CD4-positive, CD25-positive, alpha-beta regulatory T cell (primary cell): ENCODE results near the gene FBRSL1. TPM values are rescaled to one million over a fixed set of nuclear protein-coding genes. Genes with fewer than 3 reads are reported as not detected.

Experiments
- ATAC-seq, 2 donors: fragments of 150-1000 bp; cut with Tn5 transposase; one replicate each; pipeline ENCODE4 v1.10.0; 2021; ENCODE audit warnings: low read depth in 2 of 2, moderate number of reproducible peaks in 2 of 2, moderate library complexity in 1 of 2
- DNase-seq, 3 donors: peaks; one replicate each; pipeline versions ENCODE4 v3.0.0 to v3.0.0-alpha.2; 2012 to 2022; ENCODE audit warnings: mixed read lengths in 1 of 3
- H3K27ac ChIP-seq: one replicate; pipeline ENCODE4 v1.7.0; 2013; ENCODE audit warnings: mild to moderate bottlenecking, low read length; ENCODE audit not compliant: insufficient read depth, poor library complexity, severe bottlenecking
- H3K27me3 ChIP-seq: one replicate; pipeline ENCODE4 v1.7.0; 2013; ENCODE audit warnings: low read length; ENCODE audit not compliant: control insufficient read depth, insufficient read depth
- H3K36me3 ChIP-seq: one replicate; pipeline ENCODE4 v1.7.0; 2013; ENCODE audit warnings: mild to moderate bottlenecking, low read length, moderate library complexity; ENCODE audit not compliant: control insufficient read depth, insufficient read depth
- H3K4me1 ChIP-seq: 2 replicates; pipeline ENCODE4 v1.7.0; 2013; ENCODE audit warnings: mild to moderate bottlenecking, low read length; ENCODE audit not compliant: insufficient read depth, control insufficient read depth, poor library complexity, severe bottlenecking
- H3K4me3 ChIP-seq: one replicate; pipeline ENCODE4 v1.7.0; 2013; ENCODE audit warnings: low read depth, mild to moderate bottlenecking, low read length, moderate library complexity
- H3K9me3 ChIP-seq, 2 experiments: 1 replicate in 1 of 2; 2 replicates in 1 of 2; pipeline ENCODE4 v1.7.0; 2013; ENCODE audit warnings: low read length in 2 of 2, mild to moderate bottlenecking in 1 of 2, moderate library complexity in 1 of 2; ENCODE audit not compliant: control insufficient read depth in 2 of 2
- H3K27ac Mint-ChIP-seq, 3 donors: one replicate each; pipeline ENCODE4 v1.8.0; 2020 to 2022; ENCODE audit warnings: mild to moderate bottlenecking in 3 of 3, mixed read lengths in 3 of 3, moderate library complexity in 2 of 3
- H3K27me3 Mint-ChIP-seq: one replicate; pipeline ENCODE4 v1.8.0; 2022; ENCODE audit warnings: mild to moderate bottlenecking, mixed read lengths
- H3K36me3 Mint-ChIP-seq: one replicate; pipeline ENCODE4 v1.8.0; 2020; ENCODE audit warnings: mixed read lengths
- H3K4me1 Mint-ChIP-seq, 4 donors: one replicate each; pipeline ENCODE4 v1.8.0; 2020 to 2022; ENCODE audit warnings: mixed read lengths in 4 of 4, mild to moderate bottlenecking in 1 of 4
- H3K4me3 Mint-ChIP-seq, 4 donors: one replicate each; pipeline ENCODE4 v1.8.0; 2020 to 2022; ENCODE audit warnings: mild to moderate bottlenecking in 4 of 4, mixed read lengths in 4 of 4, moderate library complexity in 3 of 4
- H3K9me3 Mint-ChIP-seq, 7 donors: one replicate each; pipeline ENCODE4 v1.8.0; 2020 to 2022; ENCODE audit warnings: mixed read lengths in 7 of 7, mild to moderate bottlenecking in 3 of 7, moderate library complexity in 2 of 7
- polyA plus RNA-seq, 4 donors: library from polyadenylated mRNA; unstranded; fragments of 300-500 nt; fragmentation: Illumina TruSeq; gene quantifications; one replicate each; pipeline ENCODE4 v1.2.3, GENCODE V29; 2021
- total RNA-seq: library from RNA; stranded (reverse); gene quantifications from one replicate; pipeline ENCODE4 v1.2.3, GENCODE V29; 2022

The FBRSL1 gene
- total and polyA plus RNA-seq, 5 donors from 2014 or later, result 0.16 to 94.6 (median 0.34) TPM

DNA sequence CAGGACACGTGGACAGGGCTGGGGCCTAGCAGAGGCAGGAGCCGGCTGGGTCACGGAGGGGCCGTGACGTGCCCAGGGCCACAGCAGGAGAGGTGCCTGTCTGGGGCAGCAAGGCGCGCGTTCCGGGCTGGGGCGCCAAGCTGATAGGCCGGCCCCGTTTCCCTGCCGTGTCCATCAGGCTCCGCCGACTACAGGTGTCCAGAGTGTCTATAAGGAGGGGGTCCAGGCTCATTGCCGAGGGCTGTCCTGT lies 18.5 kb downstream of the FBRSL1 start:
- H3K4me3 Mint-ChIP-seq, result no peak overlapping the region
- H3K27me3 ChIP-seq, result no peaks in the 10 kb centered on the region
- ATAC-seq (no peak), DNase-seq (no peak)
- H3K36me3 ChIP-seq, result peaks cover 18% of the 10 kb centered on the region
- H3K36me3 Mint-ChIP-seq, result no peaks in the 10 kb centered on the region
- no peak overlapping the region for H3K4me3 ChIP-seq
- H3K9me3 ChIP-seq, result no peaks in the 10 kb centered on the region
- H3K4me1 Mint-ChIP-seq, result peaks cover 0 to 41% (median 17%) of the 10 kb centered on the region in 4 donors
- H3K27ac Mint-ChIP-seq, result no peak overlapping the region
- no peaks in the 10 kb centered on the region for H3K27me3 Mint-ChIP-seq
- H3K27ac ChIP-seq, result no peak overlapping the region
- no peaks in the 10 kb centered on the region for H3K9me3 Mint-ChIP-seq
- H3K4me1 ChIP-seq, result peaks cover 37% of the 10 kb centered on the region

DNA sequence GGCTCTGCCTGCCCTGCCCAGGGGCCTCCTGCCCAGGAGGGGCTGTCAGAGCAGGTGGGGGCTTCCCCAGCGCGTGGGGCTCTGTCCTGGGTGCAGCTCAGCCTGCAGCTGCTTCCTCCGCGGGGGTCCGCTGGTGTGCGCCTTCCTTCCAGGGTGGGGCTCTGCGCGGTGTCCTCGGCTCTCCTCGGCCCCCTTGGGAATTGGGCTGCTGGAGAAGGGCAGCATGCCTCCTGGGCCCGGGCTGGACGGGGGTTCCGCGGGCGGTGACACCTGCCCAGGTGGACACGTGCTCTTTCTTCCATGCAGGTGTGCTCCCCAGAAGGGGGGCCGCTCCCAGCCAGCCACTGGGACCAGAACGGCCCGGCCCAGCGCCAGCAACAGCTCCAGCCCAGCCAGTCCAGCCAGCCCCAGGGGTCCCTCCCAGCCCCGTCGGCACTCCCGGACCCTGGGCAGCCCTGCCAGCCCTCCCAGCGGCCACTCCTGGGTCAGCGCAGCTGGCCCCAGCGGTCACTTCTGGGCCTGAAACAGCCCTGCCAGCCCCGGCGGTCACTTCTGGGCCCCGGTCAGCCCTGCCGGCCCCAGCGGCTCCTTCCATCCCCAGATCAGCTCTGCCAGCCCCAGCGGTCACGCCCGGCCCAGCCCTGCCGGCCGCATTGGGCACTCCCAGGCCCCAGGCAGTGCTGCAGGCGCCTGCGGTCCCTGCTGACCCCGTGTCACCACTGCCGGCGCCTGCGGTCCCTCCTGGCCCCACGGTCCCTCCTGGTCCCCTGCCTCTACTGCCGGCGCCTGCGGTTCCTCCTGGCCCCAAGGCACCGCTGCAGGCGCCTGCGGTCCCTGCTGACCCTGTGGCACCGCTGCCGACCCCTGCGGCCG lies 19.1 kb downstream of the FBRSL1 start:
- no peak for ATAC-seq

DNA sequence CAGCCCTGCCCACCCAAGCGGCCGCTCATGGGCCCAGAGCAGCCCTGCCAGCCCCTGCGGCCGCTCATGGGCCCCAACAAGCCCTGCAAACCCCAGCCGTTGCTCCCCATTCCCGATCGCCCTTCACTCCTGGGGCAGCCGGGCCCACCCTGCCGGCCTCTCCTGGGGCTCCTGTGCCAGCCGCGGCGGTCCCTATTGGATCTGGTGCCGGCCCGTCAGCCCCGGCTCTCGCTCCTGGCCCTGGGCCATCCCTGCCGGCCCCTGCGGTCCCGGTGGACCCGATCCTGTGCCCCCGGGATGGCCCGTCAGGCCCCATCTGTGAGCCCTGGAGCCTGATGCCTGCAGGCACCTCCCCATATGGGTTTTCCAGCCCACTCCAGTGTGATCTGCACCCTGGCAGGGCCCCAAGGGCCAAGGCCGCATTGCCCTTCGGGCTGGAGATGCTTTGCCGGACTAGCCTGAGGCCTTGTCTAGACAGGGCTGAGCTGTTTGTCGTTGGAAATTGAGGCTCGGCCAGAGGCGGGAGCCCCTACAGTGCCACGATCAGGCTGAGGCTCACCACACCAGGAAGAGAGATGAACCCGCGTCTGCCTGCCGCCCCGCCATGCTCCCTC lies 20.3 kb downstream of the FBRSL1 start:
- H3K4me1 ChIP-seq, result peaks cover 27% of the 10 kb centered on the region
- Mint-ChIP-seq H3K9me3 (peaks cover 0 to under 1% (median 0%) of the 10 kb centered on the region in 7 donors), H3K27ac (no peak overlapping the region), H3K36me3 (peaks cover 1% of the 10 kb centered on the region), H3K27me3 (no peaks in the 10 kb centered on the region), H3K4me1 (peaks cover 0 to 26% (median 13%) of the 10 kb centered on the region in 4 donors), H3K4me3 (no peak overlapping the region)
- H3K27ac ChIP-seq, result no peak overlapping the region
- H3K27me3 ChIP-seq, result no peaks in the 10 kb centered on the region
- no peaks in the 10 kb centered on the region for H3K9me3 ChIP-seq
- H3K4me3 ChIP-seq, result no peak overlapping the region
- peaks cover 24% of the 10 kb centered on the region for H3K36me3 ChIP-seq
- ATAC-seq (no peak), DNase-seq (no peak)

More for the DNA sequence above, 19.1 kb downstream of the FBRSL1 start:
- Histone ChIP-seq H3K4me3 (no peak overlapping the region), H3K27me3 (no peaks in the 10 kb centered on the region), H3K9me3 (no peaks in the 10 kb centered on the region), H3K36me3 (peaks cover 18% of the 10 kb centered on the region), H3K4me1 (peaks cover 30% of the 10 kb centered on the region), H3K27ac (no peak overlapping the region)
- DNase-seq, result no peak
- H3K27me3 Mint-ChIP-seq, result no peaks in the 10 kb centered on the region
- no peaks in the 10 kb centered on the region for H3K9me3 Mint-ChIP-seq
- peaks cover 0 to 34% (median 13%) of the 10 kb centered on the region in 4 donors for H3K4me1 Mint-ChIP-seq
- no peaks in the 10 kb centered on the region for H3K36me3 Mint-ChIP-seq
- no peak overlapping the region for H3K4me3 Mint-ChIP-seq
- H3K27ac Mint-ChIP-seq, result no peak overlapping the region

DNA sequence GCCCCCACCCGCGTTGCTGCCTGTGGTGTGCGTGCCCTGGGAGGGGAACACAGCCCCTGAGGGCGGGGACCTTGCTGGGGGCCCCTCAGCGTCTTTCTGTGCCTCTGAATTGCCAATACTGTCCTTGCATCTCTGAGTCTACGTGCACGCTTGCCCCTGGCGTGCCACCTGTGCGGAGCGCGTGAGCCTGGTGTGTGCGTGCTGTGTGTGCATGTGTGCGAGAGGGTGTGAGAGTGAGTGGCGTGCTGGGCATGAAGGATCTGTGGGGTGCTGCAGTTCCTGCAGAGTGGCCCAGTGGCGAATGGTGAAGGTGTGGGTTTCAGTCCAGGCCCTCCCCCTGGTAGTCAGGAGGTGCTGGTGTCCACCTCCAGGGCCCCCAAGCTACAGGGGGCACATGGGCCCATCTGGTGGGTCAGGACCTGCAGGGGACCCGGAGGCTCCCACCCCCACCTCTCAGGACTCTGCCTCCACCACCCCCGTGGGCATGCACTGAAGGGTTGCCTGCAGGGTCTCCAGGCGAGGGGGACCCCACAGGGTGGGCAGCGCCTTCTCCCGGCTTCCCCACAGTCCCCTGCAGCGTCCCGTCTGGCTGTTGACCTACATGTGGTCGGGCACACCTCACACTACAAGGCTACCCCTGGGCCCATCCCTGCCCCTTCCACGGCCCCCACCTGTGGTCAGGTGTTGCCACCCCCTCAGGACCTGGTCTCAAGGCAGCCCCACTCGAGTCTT lies 21.0 kb downstream of the FBRSL1 start:
- no peak overlapping the region for H3K27ac ChIP-seq
- H3K36me3 ChIP-seq, result peaks cover 27% of the 10 kb centered on the region
- Mint-ChIP-seq H3K4me1 (peaks cover 0 to 21% (median 10%) of the 10 kb centered on the region in 4 donors), H3K4me3 (no peak overlapping the region), H3K27ac (peak overlapping the region in 2 of 3 donors; percentile 20 to 75), H3K9me3 (peaks cover 0 to 3% (median 0%) of the 10 kb centered on the region in 7 donors), H3K36me3 (peaks cover 3% of the 10 kb centered on the region), H3K27me3 (no peaks in the 10 kb centered on the region)
- no peaks in the 10 kb centered on the region for H3K9me3 ChIP-seq
- H3K4me1 ChIP-seq, result peaks cover 20% of the 10 kb centered on the region
- no peaks in the 10 kb centered on the region for H3K27me3 ChIP-seq
- no peak overlapping the region for H3K4me3 ChIP-seq
- DNase-seq, result no peak
- ATAC-seq, result no peak

DNA sequence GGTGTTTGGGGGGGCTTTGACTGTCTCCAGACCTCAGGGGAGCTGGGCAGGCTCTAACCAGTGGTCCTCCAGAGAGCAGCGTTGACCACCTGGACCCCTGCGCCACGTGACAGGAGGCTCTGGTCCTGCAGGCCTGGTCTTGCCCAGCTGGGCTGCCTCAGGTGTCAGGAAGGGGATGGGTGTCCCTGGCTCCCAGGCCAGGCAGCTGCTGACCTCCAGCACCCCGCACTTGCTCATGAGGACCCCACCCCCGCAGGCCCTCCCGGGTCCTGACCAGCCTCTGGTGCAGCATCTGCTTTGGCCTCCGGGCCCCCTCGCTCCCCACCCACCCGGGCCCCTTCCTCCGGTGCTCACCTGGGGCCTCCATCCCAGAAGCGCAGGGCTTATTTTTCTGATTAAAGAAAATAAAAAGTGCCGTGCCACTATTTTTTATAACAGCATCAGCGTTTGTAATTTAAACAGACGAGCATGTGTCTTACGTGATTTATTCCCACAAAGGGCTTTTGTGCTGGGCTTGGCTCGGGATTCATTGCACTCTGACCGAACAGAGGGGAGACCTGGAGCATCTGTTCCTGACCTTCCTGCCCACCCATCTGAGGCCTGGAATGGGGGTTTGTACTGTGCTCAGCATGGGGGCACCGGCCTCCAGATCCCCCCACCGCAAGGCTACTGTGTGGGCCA lies 21.7 kb downstream of the FBRSL1 start:
- Mint-ChIP-seq H3K27me3 (no peaks in the 10 kb centered on the region), H3K9me3 (peaks cover 0 to 3% (median 0%) of the 10 kb centered on the region in 7 donors)
- peaks cover 27% of the 10 kb centered on the region for H3K36me3 ChIP-seq

GRCh38 chr12:132512197-132513069 lies 22.5 kb downstream of the FBRSL1 start:
- no peak overlapping the region for H3K27ac ChIP-seq
- H3K9me3 ChIP-seq, result no peaks in the 10 kb centered on the region
- H3K27me3 ChIP-seq, result no peaks in the 10 kb centered on the region
- ATAC-seq (no peak), DNase-seq (no peak)
- Mint-ChIP-seq H3K27ac (no peak overlapping the region), H3K4me3 (no peak overlapping the region), H3K9me3 (peaks cover 0 to 3% (median 0%) of the 10 kb centered on the region in 7 donors), H3K36me3 (peaks cover 3% of the 10 kb centered on the region), H3K27me3 (peaks cover 2% of the 10 kb centered on the region), H3K4me1 (peaks cover 0 to 8% (median 2%) of the 10 kb centered on the region in 4 donors)
- H3K4me1 ChIP-seq, result peaks cover 5% of the 10 kb centered on the region
- peaks cover 27% of the 10 kb centered on the region for H3K36me3 ChIP-seq
- H3K4me3 ChIP-seq, result no peak overlapping the region

More for the DNA sequence above, 21.7 kb downstream of the FBRSL1 start:
- no peaks in the 10 kb centered on the region for H3K27me3 ChIP-seq
- H3K4me1 ChIP-seq, result peaks cover 12% of the 10 kb centered on the region
- Mint-ChIP-seq H3K36me3 (peaks cover 3% of the 10 kb centered on the region), H3K4me3 (peak overlapping the region in 1 of 4 donors; percentile 32), H3K4me1 (peaks cover 0 to 14% (median 3%) of the 10 kb centered on the region in 4 donors), H3K27ac (no peak overlapping the region)
- ATAC-seq, result no peak
- DNase-seq, result no peak
- H3K9me3 ChIP-seq, result no peaks in the 10 kb centered on the region
- no peak overlapping the region for H3K27ac ChIP-seq
- no peak overlapping the region for H3K4me3 ChIP-seq

DNA sequence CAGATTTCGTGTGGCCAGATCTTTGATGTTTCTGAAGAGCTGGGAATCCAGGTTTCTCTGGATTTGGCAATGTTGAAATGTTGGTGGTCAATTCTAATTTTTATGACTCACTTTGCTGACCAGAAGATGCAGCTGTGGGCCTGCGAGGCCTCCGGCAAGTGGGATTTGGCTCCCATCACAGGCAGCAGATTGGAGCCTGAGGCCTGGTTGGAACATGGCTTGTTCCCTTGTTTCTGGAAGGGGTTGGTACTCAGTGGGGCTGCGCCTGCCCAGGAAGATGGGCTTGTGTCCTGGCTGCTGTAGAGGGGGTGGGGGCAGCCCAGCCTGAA lies 23.1 kb downstream of the FBRSL1 start:
- Mint-ChIP-seq H3K4me3 (no peak overlapping the region), H3K4me1 (peaks cover 0 to 6% (median 3%) of the 10 kb centered on the region in 4 donors), H3K27ac (peak overlapping the region in 1 of 3 donors; percentile 52), H3K9me3 (peaks cover 0 to 3% (median 0%) of the 10 kb centered on the region in 7 donors), H3K36me3 (peaks cover 5% of the 10 kb centered on the region), H3K27me3 (peaks cover 4% of the 10 kb centered on the region)
- no peaks in the 10 kb centered on the region for H3K4me1 ChIP-seq
- H3K36me3 ChIP-seq, result peaks cover 31% of the 10 kb centered on the region
- no peak for DNase-seq
- no peak overlapping the region for H3K27ac ChIP-seq
- ATAC-seq, result no peak
- H3K4me3 ChIP-seq, result no peak overlapping the region
- H3K9me3 ChIP-seq, result no peaks in the 10 kb centered on the region
- no peaks in the 10 kb centered on the region for H3K27me3 ChIP-seq
